PC-9 (cell line): Measurements from ENCODE around the gene PAQR4. TPM values are rescaled to one million over a fixed set of nuclear protein-coding genes. Genes with fewer than 3 reads are reported as not detected.

ENCODE experiments used
- BruUV-seq: library from RNA; stranded (reverse); fragments of 400-500 nt; replicated peaks from 2 replicates; lab custom pipeline; 2021; lab: Mats Ljungman, UMichigan
- CTCF ChIA-PET: fragments of 300-600 bp; sonication (Branson Sonifier 250); formaldehyde crosslinking; loops from one replicate; lab custom pipeline; 2022; ENCODE audit warnings: antibody characterized with exemption; lab: Charles Lee
- POLR2A ChIA-PET: fragments of 300-600 bp; sonication (Branson Sonifier 250); formaldehyde crosslinking; loops from one replicate; lab custom pipeline; 2022; ENCODE audit warnings: antibody characterized with exemption; ENCODE audit not compliant: unreplicated experiment; lab: Charles Lee
- DNase-seq, 2 experiments: peaks; one replicate each; pipeline versions ENCODE4 v3.0.0 to v3.0.0-alpha.2; 2015 to 2022; ENCODE audit warnings: mixed read lengths in 1 of 2
- H2AFZ ChIP-seq: fragments of 200-600 bp; sonication (generic); 2 replicates; pipeline ENCODE4 v1.8.1; 2017; ENCODE audit warnings: antibody characterized with exemption
- H3F3A ChIP-seq: fragments of 200-600 bp; sonication (generic); 2 replicates; pipeline ENCODE4 v1.8.1; 2017; ENCODE audit warnings: antibody characterized with exemption, mild to moderate bottlenecking, low read depth; ENCODE audit not compliant: insufficient read depth
- H3K27ac ChIP-seq: fragments of 200-600 bp; sonication (generic); 2 replicates; pipeline ENCODE4 v1.6.1; 2016; ENCODE audit warnings: mixed run types
- H3K27me3 ChIP-seq: fragments of 200-600 bp; sonication (generic); 2 replicates; pipeline ENCODE4 v1.6.1; 2016; ENCODE audit warnings: low read depth, mixed run types; ENCODE audit not compliant: insufficient read depth
- H3K36me3 ChIP-seq: fragments of 200-600 bp; sonication (generic); 2 replicates; pipeline ENCODE4 v1.6.1; 2016; ENCODE audit warnings: low read depth, mixed run types
- H3K4me1 ChIP-seq: fragments of 200-600 bp; sonication (generic); replicated peaks from 2 replicates; pipeline ENCODE4 v1.6.1; 2016; ENCODE audit warnings: mixed run types; ENCODE audit not compliant: insufficient read depth
- H3K4me2 ChIP-seq: fragments of 200-600 bp; sonication (generic); 2 replicates; pipeline ENCODE4 v1.6.1; 2017; ENCODE audit warnings: mixed run types
- H3K4me3 ChIP-seq: fragments of 200-600 bp; sonication (generic); 2 replicates; pipeline ENCODE4 v1.6.1; 2016; ENCODE audit warnings: mixed run types
- H3K79me2 ChIP-seq: fragments of 200-600 bp; sonication (generic); 2 replicates; pipeline ENCODE4 v1.6.1; 2017; ENCODE audit warnings: low read depth, mixed run types
- H3K9me2 ChIP-seq: fragments of 200-600 bp; sonication (generic); 2 replicates; pipeline ENCODE4 v1.8.1; 2017; ENCODE audit warnings: mild to moderate bottlenecking; ENCODE audit not compliant: insufficient read depth
- H3K9me3 ChIP-seq: fragments of 200-600 bp; sonication (generic); 2 replicates; pipeline ENCODE4 v1.8.1; 2016; ENCODE audit warnings: low read depth; ENCODE audit not compliant: insufficient read depth
- H4K20me1 ChIP-seq: fragments of 200-600 bp; sonication (generic); 2 replicates; pipeline ENCODE4 v1.8.1; 2017; ENCODE audit not compliant: insufficient read depth
- EZH2 ChIP-seq: fragments of 200-600 bp; sonication (generic); IDR thresholded peaks from 2 replicates; pipeline ENCODE4 v1.8.0; 2017; ENCODE audit warnings: antibody characterized with exemption, low read depth
- intact Hi-C: fragments of 100-400 bp; cut with micrococcal nuclease; formaldehyde crosslinking; loops from one replicate; pipeline ENCODE4 v1.10.0; 2022; ENCODE audit not compliant: unreplicated experiment
- total RNA-seq: library from RNA; stranded (reverse); gene quantifications from 2 replicates; pipeline ENCODE4 v1.2.3, GENCODE V29; 2021
- TF ChIP-seq, protein P1 (sequence below): fragments of 200-600 bp; sonication (generic); conservative IDR thresholded peaks from 2 replicates; pipeline ENCODE4 v1.6.1; 2017; ENCODE audit warnings: mixed run types, antibody characterized with exemption, mild to moderate bottlenecking, moderate library complexity

PAQR4 gene
- total RNA-seq, 1 experiment from 2014 or later, result 40.7 TPM

DNA sequence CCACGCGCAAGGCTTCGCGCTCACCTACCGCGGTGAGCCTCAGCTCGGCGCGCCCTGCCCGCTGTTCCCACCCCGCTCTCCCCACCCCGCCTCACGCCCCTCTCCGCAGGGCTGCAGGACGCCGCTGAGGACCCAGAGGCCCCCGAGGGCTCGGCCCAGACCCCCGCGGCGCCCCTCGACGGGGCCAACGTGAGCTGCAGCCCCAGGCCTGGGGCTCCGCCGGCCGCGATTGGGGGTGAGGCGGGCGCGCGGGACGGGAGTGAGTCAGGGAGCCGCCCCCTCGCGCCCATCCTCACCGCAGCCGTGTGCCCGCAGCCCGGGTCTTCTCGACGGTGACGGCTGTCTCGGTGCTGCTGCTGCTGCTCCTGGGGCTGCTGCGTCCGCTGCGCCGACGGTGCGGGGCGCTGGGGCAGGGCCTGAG, 1.9 kb upstream of the PAQR4 start:
- Histone ChIP-seq H2AFZ (no peak overlapping the region), H3K4me2 (no peak overlapping the region), H3K9me2 (no peaks in the 10 kb centered on the region), H3K79me2 (peaks cover 6% of the 10 kb centered on the region; the same call in 1 of the 2 replicates), H4K20me1 (no peaks in the 10 kb centered on the region), H3K4me1 (peaks cover 5% of the 10 kb centered on the region), H3K27ac (no peak overlapping the region), H3K27me3 (no peaks in the 10 kb centered on the region), H3K9me3 (no peaks in the 10 kb centered on the region), H3K36me3 (no peaks in the 10 kb centered on the region), H3K4me3 (no peak overlapping the region), H3F3A (peaks cover 31% of the 10 kb centered on the region; the same call in 1 of the 2 replicates)
- TF ChIP-seq, protein P1, sequence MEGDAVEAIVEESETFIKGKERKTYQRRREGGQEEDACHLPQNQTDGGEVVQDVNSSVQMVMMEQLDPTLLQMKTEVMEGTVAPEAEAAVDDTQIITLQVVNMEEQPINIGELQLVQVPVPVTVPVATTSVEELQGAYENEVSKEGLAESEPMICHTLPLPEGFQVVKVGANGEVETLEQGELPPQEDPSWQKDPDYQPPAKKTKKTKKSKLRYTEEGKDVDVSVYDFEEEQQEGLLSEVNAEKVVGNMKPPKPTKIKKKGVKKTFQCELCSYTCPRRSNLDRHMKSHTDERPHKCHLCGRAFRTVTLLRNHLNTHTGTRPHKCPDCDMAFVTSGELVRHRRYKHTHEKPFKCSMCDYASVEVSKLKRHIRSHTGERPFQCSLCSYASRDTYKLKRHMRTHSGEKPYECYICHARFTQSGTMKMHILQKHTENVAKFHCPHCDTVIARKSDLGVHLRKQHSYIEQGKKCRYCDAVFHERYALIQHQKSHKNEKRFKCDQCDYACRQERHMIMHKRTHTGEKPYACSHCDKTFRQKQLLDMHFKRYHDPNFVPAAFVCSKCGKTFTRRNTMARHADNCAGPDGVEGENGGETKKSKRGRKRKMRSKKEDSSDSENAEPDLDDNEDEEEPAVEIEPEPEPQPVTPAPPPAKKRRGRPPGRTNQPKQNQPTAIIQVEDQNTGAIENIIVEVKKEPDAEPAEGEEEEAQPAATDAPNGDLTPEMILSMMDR, result no peak
- TF ChIP-seq EZH2, result no peak
- POLR2A ChIA-PET, result no interaction called here
- no peak for DNase-seq
- intact Hi-C loops, result loop anchor here (10.0 kb wide), 1 partner anchor 82 kb away; the partner anchor contains the start of gene FLYWCH2
- CTCF ChIA-PET, result no interaction called here
- BruUV-seq, result no TSS peak

DNA sequence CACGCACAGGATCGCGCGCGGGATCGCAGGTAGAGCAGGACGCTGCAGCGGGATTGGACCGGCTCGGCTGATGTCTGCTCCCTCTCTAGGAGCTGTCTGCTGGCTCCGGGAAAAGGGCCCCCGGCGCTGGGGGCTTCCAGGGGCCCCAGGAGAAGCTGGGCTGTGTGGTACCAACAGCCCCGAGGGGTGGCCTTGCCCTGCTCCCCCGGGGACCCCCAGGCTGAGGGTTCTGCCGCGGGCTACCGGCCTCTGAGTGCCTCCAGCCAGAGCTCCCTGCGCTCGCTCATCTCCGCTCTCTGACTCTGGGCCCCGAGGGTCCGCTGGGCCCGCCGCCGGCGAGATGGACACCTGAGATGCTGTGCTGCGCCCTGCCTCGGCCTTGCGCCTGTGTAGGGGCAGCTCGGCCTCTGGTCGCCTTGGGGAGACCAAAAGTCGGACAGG, 1.4 kb upstream of the PAQR4 start:
- H2AFZ ChIP-seq, result no peak overlapping the region
- H3K4me3 ChIP-seq, result no peak overlapping the region
- POLR2A ChIA-PET, result interaction anchor here (0.5 kb wide), 1 partner anchor 14 kb away, joined by 3 read pairs; no protein-coding TSS in a partner anchor
- no peak for DNase-seq
- peaks cover 5% of the 10 kb centered on the region for H3K4me1 ChIP-seq
- H4K20me1 ChIP-seq, result no peaks in the 10 kb centered on the region
- H3F3A ChIP-seq, result peaks cover 32% of the 10 kb centered on the region; the same call in 1 of the 2 replicates
- CTCF ChIA-PET, result no interaction called here
- no peaks in the 10 kb centered on the region for H3K36me3 ChIP-seq
- TF ChIP-seq, protein P1, result no peak
- TF ChIP-seq EZH2, result no peak
- BruUV-seq, result no TSS peak
- no peaks in the 10 kb centered on the region for H3K9me2 ChIP-seq
- no peaks in the 10 kb centered on the region for H3K9me3 ChIP-seq
- H3K79me2 ChIP-seq, result peaks cover 6% of the 10 kb centered on the region; the same call in 1 of the 2 replicates
- intact Hi-C loops, result loop anchor here (10.0 kb wide), 1 partner anchor 83 kb away; the partner anchor contains the start of gene FLYWCH2
- H3K27ac ChIP-seq, result no peak overlapping the region
- no peaks in the 10 kb centered on the region for H3K27me3 ChIP-seq
- H3K4me2 ChIP-seq, result no peak overlapping the region

DNA sequence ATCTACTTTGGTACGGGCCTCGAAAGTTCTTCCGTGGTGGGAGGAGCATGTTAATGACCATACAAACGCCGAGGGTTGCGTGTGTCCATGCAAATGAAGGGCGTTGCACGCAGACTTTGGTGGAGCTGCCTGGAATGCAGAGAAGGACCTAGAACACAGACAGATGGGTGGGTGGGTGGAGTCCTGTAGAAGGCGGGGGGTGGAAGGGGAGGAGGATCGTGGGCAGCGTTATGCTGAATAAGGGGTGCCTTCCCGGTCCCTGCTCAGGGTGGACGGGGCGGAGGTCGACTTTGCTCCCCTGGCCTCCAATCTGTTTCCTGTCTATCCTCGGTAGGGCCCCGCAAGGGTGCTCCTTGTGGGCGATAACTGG, 795 bp upstream of the PAQR4 start:
- Histone ChIP-seq H3K4me1 (peaks cover 5% of the 10 kb centered on the region), H3K27me3 (no peaks in the 10 kb centered on the region), H3K27ac (no peak overlapping the region), H3K9me2 (no peaks in the 10 kb centered on the region), H3K4me2 (peak overlapping the region; percentile 96), H3K79me2 (peaks cover 6% of the 10 kb centered on the region; the same call in 1 of the 2 replicates), H3K36me3 (no peaks in the 10 kb centered on the region), H3K9me3 (no peaks in the 10 kb centered on the region), H4K20me1 (no peaks in the 10 kb centered on the region), H3K4me3 (peak overlapping the region; percentile 77; the same call in 1 of the 2 replicates), H2AFZ (no peak overlapping the region), H3F3A (peaks cover 29% of the 10 kb centered on the region; the same call in 1 of the 2 replicates)
- intact Hi-C loops, result loop anchor here (10.0 kb wide), 1 partner anchor 84 kb away; the partner anchor contains the start of gene FLYWCH2
- DNase-seq, result no peak
- CTCF ChIA-PET, result no interaction called here
- POLR2A ChIA-PET, result interaction anchor here (0.5 kb wide), 1 partner anchor 13 kb away, joined by 3 read pairs; no protein-coding TSS in a partner anchor
- TF ChIP-seq, protein P1, result no peak
- TF ChIP-seq EZH2, result no peak
- no TSS peak for BruUV-seq
